GM23338 (cell line): ENCODE results near the gene BCOR. TPM values are rescaled to one million over a fixed set of nuclear protein-coding genes. Genes with fewer than 3 reads are reported as not detected.
A peak's percentile ranks its signal among the peaks of the same experiment; 100 is the strongest.

Experiments used
- ATAC-seq: fragments of 200-7000 bp; cut with Tn5 transposase; 3 replicates; pipeline ENCODE4 v1.9.1; 2020
- DNase-seq: peaks from one replicate; pipeline ENCODE4 v3.0.0-alpha.2; 2015; ENCODE audit warnings: low spot score
- H2AFZ ChIP-seq: fragments of 200-600 bp; sonication (generic); 2 replicates; pipeline ENCODE4 v1.8.0; 2016; ENCODE audit warnings: antibody characterized with exemption, mild to moderate bottlenecking, moderate library complexity
- H3F3A ChIP-seq: fragments of 200-600 bp; sonication (generic); replicated peaks from 2 replicates; pipeline ENCODE4 v1.8.0; 2017; ENCODE audit warnings: antibody characterized with exemption, mixed run types, low read depth
- H3K27ac ChIP-seq: fragments of 200-600 bp; sonication (generic); 2 replicates; pipeline ENCODE4 v1.6.1; 2016; ENCODE audit warnings: low read depth
- H3K27me3 ChIP-seq: fragments of 200-600 bp; sonication (generic); 2 replicates; pipeline ENCODE4 v1.8.0; 2016; ENCODE audit warnings: mild to moderate bottlenecking, mixed run types, moderate library complexity; ENCODE audit not compliant: insufficient read depth
- H3K36me3 ChIP-seq: fragments of 200-600 bp; sonication (generic); 2 replicates; pipeline ENCODE4 v1.8.0; 2016; ENCODE audit warnings: mild to moderate bottlenecking; ENCODE audit not compliant: insufficient read depth
- H3K4me1 ChIP-seq: fragments of 200-600 bp; sonication (generic); 2 replicates; pipeline ENCODE4 v1.8.0; 2016; ENCODE audit warnings: mild to moderate bottlenecking, moderate library complexity; ENCODE audit not compliant: insufficient read depth
- H3K4me2 ChIP-seq: fragments of 200-600 bp; sonication (generic); 2 replicates; pipeline ENCODE4 v1.7.1; 2017; ENCODE audit warnings: mixed run types
- H3K4me3 ChIP-seq: fragments of 200-600 bp; sonication (generic); 2 replicates; pipeline ENCODE4 v1.6.1; 2016; ENCODE audit warnings: mixed run types
- H3K79me2 ChIP-seq: fragments of 200-600 bp; sonication (generic); replicated peaks from 2 replicates; pipeline ENCODE4 v1.8.0; 2017; ENCODE audit warnings: mild to moderate bottlenecking; ENCODE audit not compliant: insufficient read depth
- H3K9me2 ChIP-seq: fragments of 200-600 bp; sonication (generic); 2 replicates; pipeline ENCODE4 v1.8.0; 2017; ENCODE audit not compliant: insufficient read depth
- H4K20me1 ChIP-seq: fragments of 200-600 bp; sonication (generic); replicated peaks from 2 replicates; pipeline ENCODE4 v1.8.0; 2017; ENCODE audit warnings: mild to moderate bottlenecking; ENCODE audit not compliant: insufficient read depth
- H3K27ac Mint-ChIP-seq: 2 replicates; pipeline ENCODE4 v1.8.0; 2020; ENCODE audit warnings: inconsistent platforms, mild to moderate bottlenecking, moderate library complexity, mixed read lengths
- H3K27me3 Mint-ChIP-seq: 3 replicates; pipeline ENCODE4 v1.8.0; 2022; ENCODE audit warnings: low read depth, mild to moderate bottlenecking, moderate library complexity, mixed read lengths, inconsistent platforms; ENCODE audit not compliant: insufficient read depth, poor library complexity
- H3K36me3 Mint-ChIP-seq: 3 replicates; pipeline ENCODE4 v1.8.0; 2021; ENCODE audit warnings: low read depth, mild to moderate bottlenecking, inconsistent platforms, moderate library complexity, mixed read lengths
- H3K4me1 Mint-ChIP-seq: 3 replicates; pipeline ENCODE4 v1.8.0; 2020; ENCODE audit warnings: mild to moderate bottlenecking, inconsistent platforms, mixed read lengths
- H3K4me3 Mint-ChIP-seq: 3 replicates; pipeline ENCODE4 v1.8.0; 2021; ENCODE audit warnings: moderate library complexity, mild to moderate bottlenecking, inconsistent platforms, mixed read lengths
- H3K9me3 Mint-ChIP-seq: 3 replicates; pipeline ENCODE4 v1.8.0; 2020; ENCODE audit warnings: moderate library complexity, mild to moderate bottlenecking, inconsistent platforms, mixed read lengths
- CREB1 ChIP-seq: fragments of 250-450 bp; sonication (Bioruptor Pico); IDR thresholded peaks from 2 replicates; pipeline ENCODE4 v1.5.0; 2020; ENCODE audit warnings: low read depth, mild to moderate bottlenecking, moderate library complexity
- ETS1 ChIP-seq: IDR thresholded peaks from 2 replicates; pipeline ENCODE4 v1.6.1; 2016; ENCODE audit warnings: antibody characterized with exemption
- EZH2 ChIP-seq: fragments of 200-600 bp; sonication (generic); IDR thresholded peaks from one replicate; pipeline ENCODE4 v1.8.0; 2017; ENCODE audit warnings: antibody characterized with exemption, mild to moderate bottlenecking, low read depth; ENCODE audit not compliant: unreplicated experiment
- EZH2phosphoT487 ChIP-seq: fragments of 200-600 bp; sonication (generic); IDR thresholded peaks from one replicate; pipeline ENCODE4 v1.8.1; 2018; ENCODE audit warnings: antibody characterized with exemption; ENCODE audit not compliant: unreplicated experiment
- JUNB ChIP-seq: IDR thresholded peaks from one replicate; pipeline ENCODE4 v1.6.1; 2016; ENCODE audit warnings: antibody characterized with exemption; ENCODE audit not compliant: unreplicated experiment
- NANOG ChIP-seq: IDR thresholded peaks from 2 replicates; pipeline ENCODE4 v1.6.1; 2016; ENCODE audit warnings: antibody characterized with exemption, borderline replicate concordance
- POLR2AphosphoS5 ChIP-seq: IDR thresholded peaks from 2 replicates; pipeline ENCODE4 v1.6.1; 2016; ENCODE audit warnings: antibody characterized with exemption, low read depth
- REST ChIP-seq: IDR thresholded peaks from one replicate; pipeline ENCODE4 v1.6.1; 2018; ENCODE audit warnings: antibody characterized with exemption; ENCODE audit not compliant: unreplicated experiment
- STAT1 ChIP-seq: IDR thresholded peaks from one replicate; pipeline ENCODE4 v1.6.1; 2016; ENCODE audit warnings: antibody characterized with exemption; ENCODE audit not compliant: unreplicated experiment
- ZNF114 ChIP-seq: fragments of 250-450 bp; sonication (Bioruptor Pico); IDR thresholded peaks from 2 replicates; pipeline ENCODE4 v1.5.0; 2020; ENCODE audit warnings: mild to moderate bottlenecking, moderate library complexity
- ZNF331 ChIP-seq: fragments of 250-450 bp; sonication (Bioruptor Pico); IDR thresholded peaks from 2 replicates; pipeline ENCODE4 v1.5.0; 2020; ENCODE audit warnings: low read depth, mild to moderate bottlenecking, moderate library complexity
- polyA plus RNA-seq: library from polyadenylated mRNA; unstranded; fragments of >200 nt; fragmentation: Nextera tagmentation; extraction: Ambion mirVana; gene quantifications from 2 replicates; pipeline ENCODE4 v1.2.1, GENCODE V29; 2016
- total RNA-seq: library from RNA; depleted of rRNA; stranded (reverse); fragments of >200 nt; shearing (Covaris generic); gene quantifications from 2 replicates; pipeline ENCODE4 v1.2.3, GENCODE V29; 2014
- TF ChIP-seq, protein P1 (sequence below), 2 experiments: fragments of 200-600 bp in 1 of 2; sonication (generic) in 1 of 2; conservative IDR thresholded peaks; 2 replicates each; pipeline versions ENCODE4 v1.5.1 to v1.6.1; 2016 to 2017; ENCODE audit warnings: antibody characterized with exemption in 2 of 2, low read depth in 2 of 2, mild to moderate bottlenecking in 2 of 2, moderate library complexity in 1 of 2
- TF ChIP-seq, protein P2 (sequence below): fragments of 250-450 bp; sonication (Bioruptor Pico); IDR thresholded peaks from 2 replicates; pipeline ENCODE4 v1.5.0; 2020; ENCODE audit warnings: mild to moderate bottlenecking, moderate library complexity

The BCOR gene
- total and polyA plus RNA-seq, 2 experiments from 2014 or later = 25.5 to 60.8 TPM

DNA sequence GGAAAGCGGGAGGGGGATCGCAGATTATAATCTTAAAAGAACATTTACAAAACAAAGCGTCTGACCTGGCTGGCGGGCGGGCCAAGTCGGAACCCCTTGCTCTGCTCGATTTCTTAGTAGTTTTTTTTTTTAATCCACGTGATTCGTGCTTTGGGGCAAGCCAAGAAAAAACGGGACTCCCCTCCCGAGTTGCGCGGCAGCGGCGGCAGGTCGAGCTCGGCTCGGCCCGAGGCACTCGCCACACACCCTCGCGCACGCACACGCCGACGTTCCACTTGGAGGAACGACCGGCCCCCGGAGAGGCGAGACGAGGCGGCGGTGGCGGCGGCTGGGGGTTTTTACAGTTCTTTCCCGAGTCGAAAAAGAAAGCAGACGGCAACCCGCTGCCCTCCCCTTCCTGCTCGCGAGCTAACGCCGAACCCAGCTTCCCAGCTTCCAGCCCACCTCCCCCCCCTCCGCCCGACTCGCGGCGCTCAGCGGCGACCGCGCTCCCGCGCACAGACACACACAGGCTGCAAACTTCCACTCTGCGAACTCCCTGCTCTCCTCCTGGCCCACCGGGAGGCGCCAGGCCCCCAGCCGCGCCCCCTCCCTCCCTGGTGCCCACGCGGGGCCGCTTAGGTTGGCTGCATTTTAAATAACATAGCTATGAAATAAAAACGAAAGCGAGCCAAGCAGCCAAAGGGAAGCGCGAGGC is 1.2 kb downstream of the BCOR start:
- no peak overlapping the region for H3K27ac Mint-ChIP-seq
- H3K27me3 Mint-ChIP-seq = peaks cover 31% of the 10 kb centered on the region

More for the DNA sequence above, 1.2 kb downstream of the BCOR start:
- H3K79me2 ChIP-seq = peaks cover 47% of the 10 kb centered on the region
- H3K9me2 ChIP-seq = no peaks in the 10 kb centered on the region
- TF ChIP-seq POLR2AphosphoS5 (no peak), JUNB (no peak), ZNF331 (no peak), ZNF114 (no peak), ETS1 (no peak), NANOG (no peak), STAT1 (no peak), EZH2phosphoT487 (no peak), REST (no peak), CREB1 (CRISPR knock-in tag) (no peak), EZH2 (no peak)
- TF ChIP-seq, protein P1, sequence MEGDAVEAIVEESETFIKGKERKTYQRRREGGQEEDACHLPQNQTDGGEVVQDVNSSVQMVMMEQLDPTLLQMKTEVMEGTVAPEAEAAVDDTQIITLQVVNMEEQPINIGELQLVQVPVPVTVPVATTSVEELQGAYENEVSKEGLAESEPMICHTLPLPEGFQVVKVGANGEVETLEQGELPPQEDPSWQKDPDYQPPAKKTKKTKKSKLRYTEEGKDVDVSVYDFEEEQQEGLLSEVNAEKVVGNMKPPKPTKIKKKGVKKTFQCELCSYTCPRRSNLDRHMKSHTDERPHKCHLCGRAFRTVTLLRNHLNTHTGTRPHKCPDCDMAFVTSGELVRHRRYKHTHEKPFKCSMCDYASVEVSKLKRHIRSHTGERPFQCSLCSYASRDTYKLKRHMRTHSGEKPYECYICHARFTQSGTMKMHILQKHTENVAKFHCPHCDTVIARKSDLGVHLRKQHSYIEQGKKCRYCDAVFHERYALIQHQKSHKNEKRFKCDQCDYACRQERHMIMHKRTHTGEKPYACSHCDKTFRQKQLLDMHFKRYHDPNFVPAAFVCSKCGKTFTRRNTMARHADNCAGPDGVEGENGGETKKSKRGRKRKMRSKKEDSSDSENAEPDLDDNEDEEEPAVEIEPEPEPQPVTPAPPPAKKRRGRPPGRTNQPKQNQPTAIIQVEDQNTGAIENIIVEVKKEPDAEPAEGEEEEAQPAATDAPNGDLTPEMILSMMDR (conservative IDR thresholded peaks at IDR 0.05; ENCODE audit: low read depth in 2 of 2) = no peak
- TF ChIP-seq, protein P2, sequence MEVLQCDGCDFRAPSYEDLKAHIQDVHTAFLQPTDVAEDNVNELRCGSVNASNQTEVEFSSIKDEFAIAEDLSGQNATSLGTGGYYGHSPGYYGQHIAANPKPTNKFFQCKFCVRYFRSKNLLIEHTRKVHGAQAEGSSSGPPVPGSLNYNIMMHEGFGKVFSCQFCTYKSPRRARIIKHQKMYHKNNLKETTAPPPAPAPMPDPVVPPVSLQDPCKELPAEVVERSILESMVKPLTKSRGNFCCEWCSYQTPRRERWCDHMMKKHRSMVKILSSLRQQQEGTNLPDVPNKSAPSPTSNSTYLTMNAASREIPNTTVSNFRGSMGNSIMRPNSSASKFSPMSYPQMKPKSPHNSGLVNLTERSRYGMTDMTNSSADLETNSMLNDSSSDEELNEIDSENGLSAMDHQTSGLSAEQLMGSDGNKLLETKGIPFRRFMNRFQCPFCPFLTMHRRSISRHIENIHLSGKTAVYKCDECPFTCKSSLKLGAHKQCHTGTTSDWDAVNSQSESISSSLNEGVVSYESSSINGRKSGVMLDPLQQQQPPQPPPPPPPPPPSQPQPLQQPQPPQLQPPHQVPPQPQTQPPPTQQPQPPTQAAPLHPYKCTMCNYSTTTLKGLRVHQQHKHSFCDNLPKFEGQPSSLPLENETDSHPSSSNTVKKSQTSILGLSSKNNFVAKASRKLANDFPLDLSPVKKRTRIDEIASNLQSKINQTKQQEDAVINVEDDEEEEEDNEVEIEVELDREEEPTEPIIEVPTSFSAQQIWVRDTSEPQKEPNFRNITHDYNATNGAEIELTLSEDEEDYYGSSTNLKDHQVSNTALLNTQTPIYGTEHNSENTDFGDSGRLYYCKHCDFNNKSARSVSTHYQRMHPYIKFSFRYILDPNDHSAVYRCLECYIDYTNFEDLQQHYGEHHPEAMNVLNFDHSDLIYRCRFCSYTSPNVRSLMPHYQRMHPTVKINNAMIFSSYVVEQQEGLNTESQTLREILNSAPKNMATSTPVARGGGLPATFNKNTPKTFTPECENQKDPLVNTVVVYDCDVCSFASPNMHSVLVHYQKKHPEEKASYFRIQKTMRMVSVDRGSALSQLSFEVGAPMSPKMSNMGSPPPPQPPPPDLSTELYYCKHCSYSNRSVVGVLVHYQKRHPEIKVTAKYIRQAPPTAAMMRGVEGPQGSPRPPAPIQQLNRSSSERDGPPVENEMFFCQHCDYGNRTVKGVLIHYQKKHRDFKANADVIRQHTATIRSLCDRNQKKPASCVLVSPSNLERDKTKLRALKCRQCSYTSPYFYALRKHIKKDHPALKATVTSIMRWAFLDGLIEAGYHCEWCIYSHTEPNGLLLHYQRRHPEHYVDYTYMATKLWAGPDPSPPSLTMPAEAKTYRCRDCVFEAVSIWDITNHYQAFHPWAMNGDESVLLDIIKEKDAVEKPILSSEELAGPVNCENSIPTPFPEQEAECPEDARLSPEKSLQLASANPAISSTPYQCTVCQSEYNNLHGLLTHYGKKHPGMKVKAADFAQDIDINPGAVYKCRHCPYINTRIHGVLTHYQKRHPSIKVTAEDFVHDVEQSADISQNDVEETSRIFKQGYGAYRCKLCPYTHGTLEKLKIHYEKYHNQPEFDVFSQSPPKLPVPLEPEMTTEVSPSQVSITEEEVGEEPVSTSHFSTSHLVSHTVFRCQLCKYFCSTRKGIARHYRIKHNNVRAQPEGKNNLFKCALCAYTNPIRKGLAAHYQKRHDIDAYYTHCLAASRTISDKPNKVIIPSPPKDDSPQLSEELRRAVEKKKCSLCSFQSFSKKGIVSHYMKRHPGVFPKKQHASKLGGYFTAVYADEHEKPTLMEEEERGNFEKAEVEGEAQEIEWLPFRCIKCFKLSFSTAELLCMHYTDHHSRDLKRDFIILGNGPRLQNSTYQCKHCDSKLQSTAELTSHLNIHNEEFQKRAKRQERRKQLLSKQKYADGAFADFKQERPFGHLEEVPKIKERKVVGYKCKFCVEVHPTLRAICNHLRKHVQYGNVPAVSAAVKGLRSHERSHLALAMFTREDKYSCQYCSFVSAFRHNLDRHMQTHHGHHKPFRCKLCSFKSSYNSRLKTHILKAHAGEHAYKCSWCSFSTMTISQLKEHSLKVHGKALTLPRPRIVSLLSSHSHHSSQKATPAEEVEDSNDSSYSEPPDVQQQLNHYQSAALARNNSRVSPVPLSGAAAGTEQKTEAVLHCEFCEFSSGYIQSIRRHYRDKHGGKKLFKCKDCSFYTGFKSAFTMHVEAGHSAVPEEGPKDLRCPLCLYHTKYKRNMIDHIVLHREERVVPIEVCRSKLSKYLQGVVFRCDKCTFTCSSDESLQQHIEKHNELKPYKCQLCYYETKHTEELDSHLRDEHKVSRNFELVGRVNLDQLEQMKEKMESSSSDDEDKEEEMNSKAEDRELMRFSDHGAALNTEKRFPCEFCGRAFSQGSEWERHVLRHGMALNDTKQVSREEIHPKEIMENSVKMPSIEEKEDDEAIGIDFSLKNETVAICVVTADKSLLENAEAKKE (CRISPR knock-in tag) = no peak
- 0 out of 2 replicates have a peak, but pooled peaks cover 4% of the 10 kb centered on the region for H3F3A ChIP-seq
- no peak overlapping the region for H3K27ac ChIP-seq
- H3K4me1 ChIP-seq = peaks cover 21% of the 10 kb centered on the region; the same call in 1 of the 2 replicates
- ATAC-seq = no peak
- no peaks in the 10 kb centered on the region for H3K36me3 ChIP-seq
- DNase-seq = no peak
- H3K4me3 Mint-ChIP-seq = peak overlapping the region; percentile 93
- H4K20me1 ChIP-seq = no peaks in the 10 kb centered on the region
- H3K36me3 Mint-ChIP-seq = peaks cover 5% of the 10 kb centered on the region; the same call in 2 of the 3 replicates
- H3K4me1 Mint-ChIP-seq = peaks cover 13% of the 10 kb centered on the region; the same call in 2 of the 3 replicates
- peaks cover 30% of the 10 kb centered on the region for H3K27me3 ChIP-seq
- H3K9me3 Mint-ChIP-seq = no peaks in the 10 kb centered on the region
- no peak overlapping the region for H2AFZ ChIP-seq
- H3K4me2 ChIP-seq = peak overlapping the region; percentile 85
- peak overlapping the region; percentile 55 for H3K4me3 ChIP-seq
